HL-60 (cell line): ENCODE data around the gene NRXN3.

ENCODE experiments used
- DNase-seq, 2 experiments: peaks; one replicate each; pipeline ENCODE4 v3.0.0-alpha.2; 2010 to 2020; ENCODE audit warnings: low read depth in 1 of 2, low spot score in 1 of 2
- H3K27ac ChIP-seq: fragments of 250-450 bp; sonication (Bioruptor Pico); replicated peaks from 2 replicates; pipeline ENCODE4 v1.5.1; 2020; ENCODE audit warnings: mild to moderate bottlenecking, moderate library complexity
- H3K27me3 ChIP-seq: fragments of 250-450 bp; sonication (Bioruptor Pico); 2 replicates; pipeline ENCODE4 v1.5.1; 2021; ENCODE audit warnings: mild to moderate bottlenecking, moderate library complexity; ENCODE audit not compliant: insufficient read depth, poor library complexity, severe bottlenecking
- H3K4me3 ChIP-seq: replicated peaks from 2 replicates; pipeline ENCODE4 v1.5.1; 2011; ENCODE audit warnings: mild to moderate bottlenecking, control low read depth, low read length; ENCODE audit not compliant: insufficient read depth
- GABPA ChIP-seq: IDR thresholded peaks from 2 replicates; pipeline ENCODE4 v1.6.1; 2012; ENCODE audit warnings: low read depth
- POLR2AphosphoS5 ChIP-seq: IDR thresholded peaks from 2 replicates; pipeline ENCODE4 v1.6.1; 2012; ENCODE audit warnings: low read depth
- SPI1 ChIP-seq: IDR thresholded peaks from 2 replicates; pipeline ENCODE4 v1.6.1; 2012; ENCODE audit warnings: low read depth, mild to moderate bottlenecking, borderline replicate concordance
- TF ChIP-seq, protein P1 (sequence below): IDR thresholded peaks from one replicate; pipeline ENCODE4 v1.5.1; 2011; ENCODE audit warnings: low read length, control low read depth, inconsistent platforms; ENCODE audit not compliant: insufficient read depth
- TF ChIP-seq, protein P2 (sequence below): IDR thresholded peaks from 2 replicates; pipeline ENCODE4 v1.6.1; 2012; ENCODE audit warnings: low read depth; ENCODE audit not compliant: insufficient replicate concordance

The NRXN3 gene

DNA sequence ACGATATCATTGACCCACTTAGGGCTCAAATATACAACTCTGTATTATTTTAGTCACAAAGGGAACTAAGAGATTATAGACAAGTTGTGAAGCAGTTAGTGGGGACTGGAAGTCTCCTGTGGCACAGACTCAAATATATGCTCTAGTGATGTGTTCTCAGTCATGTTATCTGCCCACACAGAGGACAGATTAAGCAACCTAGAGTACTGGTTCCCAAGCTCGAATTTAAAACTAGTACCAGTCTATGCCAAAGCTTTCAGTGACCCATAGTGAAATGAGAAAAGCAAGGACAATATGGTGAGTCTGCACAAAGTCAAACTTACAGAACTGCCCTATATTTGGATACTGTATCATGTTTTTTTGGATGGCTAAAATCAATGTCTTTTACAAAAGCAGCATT lies 1651.9 kb downstream of the NRXN3 start:
- no peak overlapping the region for H3K4me3 ChIP-seq
- no peaks in the 10 kb centered on the region for H3K27me3 ChIP-seq
- no peak overlapping the region for H3K27ac ChIP-seq
- TF ChIP-seq, protein P1, sequence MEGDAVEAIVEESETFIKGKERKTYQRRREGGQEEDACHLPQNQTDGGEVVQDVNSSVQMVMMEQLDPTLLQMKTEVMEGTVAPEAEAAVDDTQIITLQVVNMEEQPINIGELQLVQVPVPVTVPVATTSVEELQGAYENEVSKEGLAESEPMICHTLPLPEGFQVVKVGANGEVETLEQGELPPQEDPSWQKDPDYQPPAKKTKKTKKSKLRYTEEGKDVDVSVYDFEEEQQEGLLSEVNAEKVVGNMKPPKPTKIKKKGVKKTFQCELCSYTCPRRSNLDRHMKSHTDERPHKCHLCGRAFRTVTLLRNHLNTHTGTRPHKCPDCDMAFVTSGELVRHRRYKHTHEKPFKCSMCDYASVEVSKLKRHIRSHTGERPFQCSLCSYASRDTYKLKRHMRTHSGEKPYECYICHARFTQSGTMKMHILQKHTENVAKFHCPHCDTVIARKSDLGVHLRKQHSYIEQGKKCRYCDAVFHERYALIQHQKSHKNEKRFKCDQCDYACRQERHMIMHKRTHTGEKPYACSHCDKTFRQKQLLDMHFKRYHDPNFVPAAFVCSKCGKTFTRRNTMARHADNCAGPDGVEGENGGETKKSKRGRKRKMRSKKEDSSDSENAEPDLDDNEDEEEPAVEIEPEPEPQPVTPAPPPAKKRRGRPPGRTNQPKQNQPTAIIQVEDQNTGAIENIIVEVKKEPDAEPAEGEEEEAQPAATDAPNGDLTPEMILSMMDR = no peak
- TF ChIP-seq SPI1 = no peak
- no peak for DNase-seq

DNA sequence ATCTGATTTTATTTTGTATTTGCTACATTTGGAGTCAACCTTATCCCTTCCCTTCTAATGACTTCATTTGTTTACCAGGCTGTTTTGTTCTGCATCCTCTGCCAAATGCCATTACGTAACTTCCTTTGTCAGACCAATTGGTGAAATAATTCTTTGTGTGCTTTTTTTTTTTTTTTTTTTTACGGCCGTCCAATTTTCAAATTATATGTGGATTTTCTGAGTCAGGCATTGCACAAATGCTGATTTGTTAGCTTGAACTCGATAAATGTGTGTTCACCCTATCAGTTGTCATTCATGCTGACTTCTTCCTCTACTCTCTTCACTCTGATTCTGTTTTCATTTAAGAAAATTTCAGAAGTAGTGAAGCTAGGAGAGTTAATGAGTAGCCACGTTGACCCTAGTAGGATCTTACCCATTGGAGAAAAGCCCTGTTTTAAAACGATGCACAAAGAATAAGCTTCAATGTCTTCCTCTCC lies 1654.9 kb downstream of the NRXN3 start:
- no peak for DNase-seq
- no peak overlapping the region for H3K27ac ChIP-seq
- no peaks in the 10 kb centered on the region for H3K27me3 ChIP-seq
- no peak overlapping the region for H3K4me3 ChIP-seq
- TF ChIP-seq, protein P2, sequence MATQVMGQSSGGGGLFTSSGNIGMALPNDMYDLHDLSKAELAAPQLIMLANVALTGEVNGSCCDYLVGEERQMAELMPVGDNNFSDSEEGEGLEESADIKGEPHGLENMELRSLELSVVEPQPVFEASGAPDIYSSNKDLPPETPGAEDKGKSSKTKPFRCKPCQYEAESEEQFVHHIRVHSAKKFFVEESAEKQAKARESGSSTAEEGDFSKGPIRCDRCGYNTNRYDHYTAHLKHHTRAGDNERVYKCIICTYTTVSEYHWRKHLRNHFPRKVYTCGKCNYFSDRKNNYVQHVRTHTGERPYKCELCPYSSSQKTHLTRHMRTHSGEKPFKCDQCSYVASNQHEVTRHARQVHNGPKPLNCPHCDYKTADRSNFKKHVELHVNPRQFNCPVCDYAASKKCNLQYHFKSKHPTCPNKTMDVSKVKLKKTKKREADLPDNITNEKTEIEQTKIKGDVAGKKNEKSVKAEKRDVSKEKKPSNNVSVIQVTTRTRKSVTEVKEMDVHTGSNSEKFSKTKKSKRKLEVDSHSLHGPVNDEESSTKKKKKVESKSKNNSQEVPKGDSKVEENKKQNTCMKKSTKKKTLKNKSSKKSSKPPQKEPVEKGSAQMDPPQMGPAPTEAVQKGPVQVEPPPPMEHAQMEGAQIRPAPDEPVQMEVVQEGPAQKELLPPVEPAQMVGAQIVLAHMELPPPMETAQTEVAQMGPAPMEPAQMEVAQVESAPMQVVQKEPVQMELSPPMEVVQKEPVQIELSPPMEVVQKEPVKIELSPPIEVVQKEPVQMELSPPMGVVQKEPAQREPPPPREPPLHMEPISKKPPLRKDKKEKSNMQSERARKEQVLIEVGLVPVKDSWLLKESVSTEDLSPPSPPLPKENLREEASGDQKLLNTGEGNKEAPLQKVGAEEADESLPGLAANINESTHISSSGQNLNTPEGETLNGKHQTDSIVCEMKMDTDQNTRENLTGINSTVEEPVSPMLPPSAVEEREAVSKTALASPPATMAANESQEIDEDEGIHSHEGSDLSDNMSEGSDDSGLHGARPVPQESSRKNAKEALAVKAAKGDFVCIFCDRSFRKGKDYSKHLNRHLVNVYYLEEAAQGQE = no peak
- no peak for TF ChIP-seq POLR2AphosphoS5
- TF ChIP-seq, protein P1 = no peak
- no peak for TF ChIP-seq SPI1
- no peak for TF ChIP-seq GABPA

DNA sequence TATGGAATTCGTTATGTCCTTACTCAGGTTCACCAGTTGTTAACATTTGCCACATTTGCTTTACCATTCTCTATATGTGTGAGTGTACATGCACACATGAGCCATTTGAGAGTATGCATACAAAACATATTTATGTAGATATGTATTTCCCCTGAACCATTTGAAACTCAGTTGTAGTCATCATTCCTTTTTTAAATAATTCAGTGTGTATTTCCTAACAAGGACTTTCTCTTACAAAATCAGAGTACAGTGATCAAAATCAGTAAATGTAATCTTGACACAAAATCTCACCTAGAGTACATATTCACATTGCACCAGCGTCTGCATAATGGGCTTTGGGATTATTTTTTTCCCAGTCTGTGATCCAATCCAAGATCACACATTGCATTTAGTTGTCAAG lies 1656.2 kb downstream of the NRXN3 start:
- TF ChIP-seq SPI1 = no peak
- TF ChIP-seq, protein P2 = no peak
- TF ChIP-seq, protein P1 = no peak
- TF ChIP-seq GABPA = no peak
- no peak for TF ChIP-seq POLR2AphosphoS5
- Histone ChIP-seq H3K27ac (no peak overlapping the region), H3K4me3 (no peak overlapping the region), H3K27me3 (no peaks in the 10 kb centered on the region)
- no peak for DNase-seq

DNA sequence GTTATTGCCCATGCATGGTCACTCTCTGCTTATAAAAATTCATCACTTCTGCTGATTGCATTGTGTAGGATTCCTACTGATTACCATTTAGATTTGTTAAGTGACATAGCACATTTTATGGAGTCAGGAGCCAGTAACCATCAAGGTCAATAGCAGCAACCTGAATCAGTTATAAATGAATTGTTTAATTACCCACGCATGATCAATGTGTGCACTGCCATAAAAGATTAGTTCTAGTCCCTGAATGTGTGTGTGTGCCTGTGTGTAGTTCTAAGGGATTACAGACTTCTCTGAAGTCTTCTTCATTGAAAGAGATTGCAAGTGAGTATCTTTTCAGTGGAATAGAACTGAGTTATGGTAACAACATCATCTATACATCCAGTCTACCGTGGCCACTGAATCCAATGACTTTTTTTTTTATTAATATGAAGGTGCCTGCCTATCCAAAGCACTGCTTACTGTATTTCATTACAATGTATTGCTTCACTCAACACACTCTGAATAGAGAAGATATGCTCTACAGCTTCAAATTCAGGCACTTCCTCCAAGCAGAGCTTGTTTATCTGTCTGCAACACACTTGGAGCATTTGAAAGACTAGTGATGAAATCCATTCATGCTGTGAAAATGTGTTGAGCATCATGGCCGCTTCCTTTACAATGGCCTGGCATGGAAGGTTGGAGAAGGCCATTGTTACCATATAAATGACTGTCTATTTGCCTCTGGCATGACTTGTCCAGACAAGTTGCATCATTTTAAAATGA lies 1659.4 kb downstream of the NRXN3 start:
- TF ChIP-seq, protein P1 = no peak
- TF ChIP-seq, protein P2 = no peak
- no peak for TF ChIP-seq GABPA
- TF ChIP-seq POLR2AphosphoS5 = no peak
- TF ChIP-seq SPI1 = no peak
- H3K27me3 ChIP-seq = no peaks in the 10 kb centered on the region
- no peak overlapping the region for H3K27ac ChIP-seq
- DNase-seq = no peak
- no peak overlapping the region for H3K4me3 ChIP-seq
